RWPE1 (cell line): Measurements from ENCODE around the gene GRN.

Source experiments
- CTCF ChIA-PET: fragments of 350-600 bp; sonication (Branson Sonifier 250); formaldehyde crosslinking; extraction: SDS; loops from one replicate; lab custom pipeline; 2021; lab: Yijun Ruan, JAX
- POLR2A ChIA-PET: fragments of 400-600 bp; formaldehyde crosslinking; extraction: SDS; loops from one replicate; lab custom pipeline; 2020; ENCODE audit warnings: antibody characterized with exemption; ENCODE audit not compliant: low non-redundant PET; lab: Yijun Ruan, JAX
- DNase-seq: peaks from one replicate; pipeline ENCODE4 v3.0.0; 2012; ENCODE audit warnings: low spot score
- H3K27ac ChIP-seq: fragments of 450-650 bp; 2 replicates; pipeline ENCODE4 v1.5.1; 2017
- CTCF ChIP-seq: fragments of 450-650 bp; conservative IDR thresholded peaks from 2 replicates; pipeline ENCODE4 v1.5.1; 2017; ENCODE audit warnings: low read depth, mild to moderate bottlenecking

The GRN gene

GRCh38 chr17:44375196-44376017 lies 30.3 kb downstream of the GRN start:
- TF ChIP-seq CTCF: no peak
- DNase-seq: no peak
- no peak overlapping the region for H3K27ac ChIP-seq
- ChIA-PET POLR2A (no interaction called here), CTCF (interaction anchor here (1.2 kb wide), 1 partner anchor 12 kb away, joined by 5 read pairs; the partner anchor contains the start of gene FAM171A2)

GRCh38 chr17:44376124-44376523 lies 31.0 kb downstream of the GRN start:
- ChIA-PET POLR2A (interaction anchor here (0.6 to 0.7 kb wide), 2 partner anchors 14 to 154 kb away, joined by 3 to 4 read pairs; no protein-coding TSS in a partner anchor), CTCF (interaction anchor here (0.6 to 1.2 kb wide), 2 partner anchors 13 to 224 kb away, joined by 5 to 6 read pairs; partner anchors contain the start of gene FAM171A2)
- H3K27ac ChIP-seq: no peak overlapping the region
- TF ChIP-seq CTCF: peak; percentile 20; the same call in 1 of the 2 replicates
- DNase-seq: no peak

- CTCF ChIA-PET: interaction anchor here (0.5 to 1.0 kb wide), 3 partner anchors 12 to 225 kb away, joined by 3 to 6 read pairs (median 3); partner anchors contain the start of gene FAM171A2
- POLR2A ChIA-PET: interaction anchor here (0.6 kb wide), 1 partner anchor 155 kb away, joined by 4 read pairs; no protein-coding TSS in a partner anchor
- no peak for TF ChIP-seq CTCF
- no peak for DNase-seq
- no peak overlapping the region for H3K27ac ChIP-seq
Measured at GRCh38 chr17:44376779-44377178, 31.7 kb downstream of the GRN start.

GRCh38 chr17:44378171-44378705 lies 33.1 kb downstream of the GRN start:
- DNase-seq: no peak
- ChIA-PET CTCF (interaction anchor here (0.9 kb wide), 1 partner anchor 22 kb away, joined by 3 read pairs; no protein-coding TSS in a partner anchor), POLR2A (no interaction called here)
- TF ChIP-seq CTCF: no peak
- no peak overlapping the region for H3K27ac ChIP-seq

GRCh38 chr17:44379887-44380286 lies 34.8 kb downstream of the GRN start:
- ChIA-PET POLR2A (no interaction called here), CTCF (interaction anchor here (0.6 to 0.7 kb wide), 3 partner anchors 171 to 514 kb away, joined by 3 to 7 read pairs (median 4); no protein-coding TSS in a partner anchor)
- DNase-seq: no peak
- H3K27ac ChIP-seq: no peak overlapping the region
- TF ChIP-seq CTCF: no peak

GRCh38 chr17:44380767-44381166 lies 35.7 kb downstream of the GRN start:
- DNase-seq: no peak

More at GRCh38 chr17:44380767-44381166, 35.7 kb downstream of the GRN start:
- H3K27ac ChIP-seq: no peak overlapping the region
- ChIA-PET CTCF (interaction anchor here (0.7 kb wide), 1 partner anchor 355 kb away, joined by 3 read pairs; no protein-coding TSS in a partner anchor), POLR2A (no interaction called here)
- TF ChIP-seq CTCF: no peak
